IMR-90 (cell line): ENCODE measurements around the gene EIF2S2. TPM values are rescaled to one million over a fixed set of nuclear protein-coding genes. Genes with fewer than 3 reads are reported as not detected.

Experiments used
- ATAC-seq: fragments of 200-7000 bp; cut with Tn5 transposase; 2 replicates; pipeline ENCODE4 v1.9.1; 2020; ENCODE audit warnings: low read depth, mild to moderate bottlenecking, moderate library complexity
- BruUV-seq: library from RNA; stranded (reverse); fragments of 400-500 nt; replicated peaks from 2 replicates; lab custom pipeline; 2021; lab: Mats Ljungman, UMichigan
- CTCF ChIA-PET: fragments of 300-600 bp; formaldehyde crosslinking; extraction: SDS; loops from one replicate; lab custom pipeline; 2021; ENCODE audit warnings: antibody characterized with exemption; lab: Yijun Ruan, JAX
- POLR2A ChIA-PET: fragments of 300-600 bp; sonication (Branson Sonifier 250); formaldehyde crosslinking; loops from one replicate; lab custom pipeline; 2022; ENCODE audit warnings: antibody characterized with exemption; ENCODE audit not compliant: unreplicated experiment; lab: Charles Lee
- DNase-seq: peaks from one replicate; pipeline ENCODE4 v3.0.0; 2013
- H2AFZ ChIP-seq: replicated peaks from 2 replicates; pipeline ENCODE3; 2013; ENCODE audit warnings: low read length, mild to moderate bottlenecking; ENCODE audit not compliant: poor library complexity
- H2AK5ac ChIP-seq: 2 replicates; pipeline ENCODE4 v1.6.1; 2013; ENCODE audit warnings: low read depth, low read length, inconsistent platforms
- H2AK9ac ChIP-seq: replicated peaks from 2 replicates; pipeline ENCODE3; 2013; ENCODE audit warnings: mild to moderate bottlenecking, low read depth, low read length, moderate library complexity; ENCODE audit not compliant: poor library complexity
- H2BK120ac ChIP-seq: 2 replicates; pipeline ENCODE4 v1.6.1; 2013; ENCODE audit warnings: low read depth, low read length, inconsistent platforms
- H2BK15ac ChIP-seq: 3 replicates; pipeline ENCODE4 v1.6.1; 2013; ENCODE audit warnings: low read depth, low read length, inconsistent platforms
- H2BK20ac ChIP-seq: 2 replicates; pipeline ENCODE4 v1.6.1; 2013; ENCODE audit warnings: low read depth, mild to moderate bottlenecking, inconsistent platforms, low read length, moderate library complexity
- H2BK5ac ChIP-seq: 2 replicates; pipeline ENCODE4 v1.6.1; 2013; ENCODE audit warnings: mild to moderate bottlenecking, low read depth, low read length, inconsistent platforms; ENCODE audit not compliant: poor library complexity, severe bottlenecking
- H3K14ac ChIP-seq: replicated peaks from 2 replicates; pipeline ENCODE4 v1.6.1; 2013; ENCODE audit warnings: low read depth, low read length, inconsistent platforms
- H3K18ac ChIP-seq: 2 replicates; pipeline ENCODE4 v1.6.1; 2013; ENCODE audit warnings: low read depth, low read length, control low read depth
- H3K23ac ChIP-seq: 2 replicates; pipeline ENCODE4 v1.6.1; 2013; ENCODE audit warnings: low read depth, low read length, inconsistent platforms
- H3K27ac ChIP-seq: 2 replicates; pipeline ENCODE4 v1.5.1; 2013; ENCODE audit warnings: mild to moderate bottlenecking, control low read depth, low read length; ENCODE audit not compliant: insufficient read depth
- H3K27me3 ChIP-seq: 2 replicates; pipeline ENCODE4 v1.6.1; 2013; ENCODE audit warnings: low read length; ENCODE audit not compliant: control insufficient read depth, insufficient read depth
- H3K36me3 ChIP-seq: 2 replicates; pipeline ENCODE4 v1.6.1; 2013; ENCODE audit warnings: low read length, mixed read lengths; ENCODE audit not compliant: control insufficient read depth, insufficient read depth
- H3K4ac ChIP-seq: 2 replicates; pipeline ENCODE4 v1.6.1; 2013; ENCODE audit warnings: low read depth, low read length, inconsistent platforms
- H3K4me1 ChIP-seq: 2 replicates; pipeline ENCODE4 v1.6.1; 2013; ENCODE audit warnings: low read length, mixed read lengths; ENCODE audit not compliant: control insufficient read depth, insufficient read depth
- H3K4me2 ChIP-seq: 2 replicates; pipeline ENCODE4 v1.6.1; 2013; ENCODE audit warnings: low read depth, mild to moderate bottlenecking, control low read depth, low read length, moderate library complexity
- H3K4me3 ChIP-seq: 2 replicates; pipeline ENCODE4 v1.5.1; 2013; ENCODE audit warnings: low read depth, mild to moderate bottlenecking, control low read depth, low read length, moderate library complexity; ENCODE audit not compliant: insufficient read depth
- H3K56ac ChIP-seq: 2 replicates; pipeline ENCODE4 v1.6.1; 2013; ENCODE audit warnings: low read length, inconsistent platforms; ENCODE audit not compliant: insufficient read depth; ENCODE audit errors: extremely low read depth
- H3K79me1 ChIP-seq, 2 experiments: 2 replicates each; pipeline ENCODE4 v1.6.1; 2013; ENCODE audit warnings: low read length in 2 of 2, inconsistent platforms in 1 of 2, low read depth in 1 of 2
- H3K9ac ChIP-seq: 2 replicates; pipeline ENCODE4 v1.6.1; 2013; ENCODE audit warnings: low read depth, low read length, control low read depth
- H3K9me1 ChIP-seq: 2 replicates; pipeline ENCODE4 v1.6.1; 2013; ENCODE audit warnings: low read length, inconsistent platforms; ENCODE audit not compliant: insufficient read depth
- H3K9me3 ChIP-seq: 2 replicates; pipeline ENCODE4 v1.6.1; 2013; ENCODE audit warnings: low read length; ENCODE audit not compliant: control insufficient read depth, insufficient read depth
- H4K20me1 ChIP-seq: 2 replicates; pipeline ENCODE4 v1.6.1; 2013; ENCODE audit warnings: low read length, inconsistent platforms; ENCODE audit not compliant: insufficient read depth
- H4K5ac ChIP-seq: 2 replicates; pipeline ENCODE4 v1.6.1; 2013; ENCODE audit warnings: mild to moderate bottlenecking, low read depth, low read length, control low read depth
- H4K8ac ChIP-seq, 2 experiments: 2 replicates each; pipeline ENCODE4 v1.6.1; 2013; ENCODE audit warnings: low read depth in 2 of 2, low read length in 2 of 2, control low read depth in 1 of 2, inconsistent platforms in 1 of 2
- H4K91ac ChIP-seq: 2 replicates; pipeline ENCODE4 v1.6.1; 2013; ENCODE audit warnings: low read depth, low read length, inconsistent platforms; ENCODE audit not compliant: insufficient read depth
- USF2 ChIP-seq: fragments of 150-350 bp; IDR thresholded peaks from 2 replicates; pipeline ENCODE4 v1.6.1; 2017; ENCODE audit warnings: mild to moderate bottlenecking, antibody characterized with exemption, low read length, low read depth
- WGBS, 2 experiments: methylation state at CpG; one replicate each; pipeline versions ENCODE4 v1.1.5 to v1.1.7; 2013; ENCODE audit warnings: missing lambda C conversion rate in 2 of 2; ENCODE audit not compliant: insufficient read length in 1 of 2; ENCODE audit errors: extremely low coverage in 2 of 2; 5-methylcytosine and 5-hydroxymethylcytosine counted together
- dilution Hi-C: fragments of 300-500 bp; cut with HindIII; formaldehyde crosslinking; loops from one replicate; pipeline ENCODE4 v1.14.3; 2018; ENCODE audit warnings: low sequenced_read_pairs; ENCODE audit not compliant: unreplicated experiment
- in situ Hi-C: fragments of 300-500 bp; cut with MboI; formaldehyde crosslinking; loops from 3 replicates; pipeline ENCODE4 v1.14.3; 2019; ENCODE audit warnings: low sequenced_read_pairs, inconsistent platforms, mixed read lengths
- intact Hi-C: fragments of 100-400 bp; cut with micrococcal nuclease; formaldehyde crosslinking; loops from 2 replicates; pipeline ENCODE4 v1.10.0; 2022
- polyA plus RNA-seq, 3 experiments: library from polyadenylated mRNA; depleted of rRNA; stranded (reverse); fragments of >200 nt; gene quantifications; 2 replicates each; pipeline ENCODE4 v1.2.3, GENCODE V29; 2012; ENCODE audit warnings: low replicate concordance in 1 of 3
- total RNA-seq: library from RNA; depleted of rRNA; stranded (reverse); fragments of >200 nt; gene quantifications from 2 replicates; pipeline ENCODE4 v1.2.3, GENCODE V29; 2012

Gene EIF2S2
- total and polyA plus RNA-seq, 2 of the 4 experiments (the other 2 are of a cell fraction) = 61.7 to 66.9 TPM

DNA sequence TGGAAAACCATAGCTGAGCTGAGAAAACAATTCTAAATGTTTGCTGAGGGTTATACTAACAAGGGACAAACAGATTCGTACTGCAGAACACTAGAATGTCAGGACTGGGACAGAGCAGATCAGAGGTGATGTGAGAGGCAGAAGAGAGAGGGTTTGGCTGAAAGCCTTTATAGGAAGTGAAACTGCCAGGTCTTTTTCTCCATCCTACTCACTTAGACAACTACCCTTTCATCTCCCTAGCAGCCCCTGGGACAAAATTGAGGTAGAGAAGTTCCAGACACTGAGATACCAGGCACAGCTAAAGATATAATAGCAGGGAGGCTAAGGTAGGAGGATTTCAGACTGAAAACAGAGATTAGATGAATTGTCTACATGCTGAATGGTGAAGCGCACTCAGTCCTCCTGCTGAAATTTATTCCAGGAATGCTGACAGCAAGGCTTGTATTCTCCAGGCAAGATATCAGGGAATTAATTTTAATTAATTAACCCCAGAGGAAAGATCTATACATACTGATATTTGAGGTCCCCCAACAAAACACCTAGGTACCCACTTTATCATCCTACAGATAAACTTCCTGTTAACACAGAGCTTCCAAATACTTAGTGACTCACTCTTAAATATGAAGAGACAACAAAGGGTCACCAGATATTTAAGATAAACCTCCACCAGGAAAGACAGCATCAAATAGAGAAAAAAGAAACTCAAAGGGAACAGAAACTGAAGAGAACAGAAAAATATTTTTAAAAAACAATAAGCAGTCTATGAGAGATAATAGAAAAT lies 12.6 kb upstream of the EIF2S2 start:
- no peaks in the 10 kb centered on the region for H3K79me1 ChIP-seq
- no peak overlapping the region for H3K23ac ChIP-seq
- no peak overlapping the region for H3K4ac ChIP-seq
- no peak overlapping the region for H4K8ac ChIP-seq
- no peaks in the 10 kb centered on the region for H3K9me1 ChIP-seq
- H3K27ac ChIP-seq = no peak overlapping the region
- no peak overlapping the region for H2BK20ac ChIP-seq
- H2AK5ac ChIP-seq = no peak overlapping the region
- no peak overlapping the region for H3K56ac ChIP-seq
- H3K14ac ChIP-seq = no peak overlapping the region
- H3K27me3 ChIP-seq = no peaks in the 10 kb centered on the region
- H3K4me1 ChIP-seq = no peaks in the 10 kb centered on the region
- ChIA-PET POLR2A (no interaction called here), CTCF (interaction anchor here (1.2 kb wide), 1 partner anchor 262 kb away, joined by 5 read pairs; no protein-coding TSS in a partner anchor)
- H3K36me3 ChIP-seq = no peaks in the 10 kb centered on the region
- intact Hi-C loops (no loop called here), dilution Hi-C loops (no loop called here), in situ Hi-C loops (no loop called here)
- WGBS, 2 experiments = 100% methylated on average over 1 of the region's 2 CpGs; no CpG with 5 or more reads in 1 of the 2 experiments
- no peak overlapping the region for H3K4me3 ChIP-seq
- H3K4me2 ChIP-seq = no peak overlapping the region; the same call in 1 of the 2 replicates
- no peak for DNase-seq
- no peak overlapping the region for H4K5ac ChIP-seq
- H2BK5ac ChIP-seq = no peak overlapping the region
- no peaks in the 10 kb centered on the region for H3K9me3 ChIP-seq
- H4K20me1 ChIP-seq = no peaks in the 10 kb centered on the region
- H3K18ac ChIP-seq = no peak overlapping the region
- no peak overlapping the region for H2BK15ac ChIP-seq
- ATAC-seq = no peak; the same call in 1 of the 2 replicates
- no peak overlapping the region for H4K91ac ChIP-seq
- no peak overlapping the region for H2AK9ac ChIP-seq
- no TSS peak for BruUV-seq
- H2BK120ac ChIP-seq = no peak overlapping the region
- no peak overlapping the region for H3K9ac ChIP-seq
- H2AFZ ChIP-seq = no peak overlapping the region
- no peak for TF ChIP-seq USF2
